HepG2 (cell line): ENCODE results near the gene TACC2. TPM values are rescaled to one million over a fixed set of nuclear protein-coding genes. Genes with fewer than 3 reads are reported as not detected.

Experiments
- ASH2L ChIP-seq: fragments of 300-600, 200-600 bp; sonication (generic); IDR thresholded peaks from 2 replicates; pipeline ENCODE4 v1.7.0; 2017; ENCODE audit warnings: low read depth, mild to moderate bottlenecking, moderate library complexity, mixed read lengths, low read length; ENCODE audit not compliant: insufficient read length
- ATF7-NPFF ChIP-seq: sonication (generic); formaldehyde crosslinking; IDR thresholded peaks from 2 replicates; pipeline ENCODE4 v1.8.1; 2023; ENCODE audit warnings: mild to moderate bottlenecking, low read depth, missing genetic modification reagents, moderate library complexity
- CEBPG ChIP-seq: IDR thresholded peaks from 2 replicates; pipeline ENCODE4 v1.6.1; 2016
- DMTF1 ChIP-seq: sonication (generic); formaldehyde crosslinking; IDR thresholded peaks from 2 replicates; pipeline ENCODE4 v1.4.0; 2020; ENCODE audit warnings: mild to moderate bottlenecking, missing genetic modification reagents
- EP300 ChIP-seq, 3 experiments: sonication (generic) in 1 of 3; formaldehyde crosslinking in 1 of 3; IDR thresholded peaks; 2 replicates each; pipeline versions ENCODE4 v1.5.1 to v1.6.1; 2011 to 2020; ENCODE audit warnings: low read depth in 2 of 3, low read length in 2 of 3, borderline replicate concordance in 1 of 3, improper control_type of control experiment in 1 of 3, mild to moderate bottlenecking in 1 of 3, missing genetic modification reagents in 1 of 3, moderate library complexity in 1 of 3
- GATAD2A ChIP-seq: IDR thresholded peaks from 2 replicates; pipeline ENCODE4 v1.6.1; 2016
- GFI1 ChIP-seq: sonication (generic); formaldehyde crosslinking; IDR thresholded peaks from 2 replicates; pipeline ENCODE4 v1.5.0; 2020; ENCODE audit warnings: missing genetic modification reagents, mild to moderate bottlenecking, borderline replicate concordance
- HDAC6 ChIP-seq: fragments of 200-600 bp; sonication (generic); IDR thresholded peaks from 2 replicates; pipeline ENCODE4 v1.7.0; 2017; ENCODE audit warnings: mild to moderate bottlenecking, antibody characterized with exemption, low read length, low read depth
- NFYC ChIP-seq: IDR thresholded peaks from 2 replicates; pipeline ENCODE4 v1.6.1; 2016; ENCODE audit warnings: missing genetic modification reagents, missing compliant biosample characterization
- SKI ChIP-seq: fragments of 450-650 bp; IDR thresholded peaks from one replicate; pipeline ENCODE4 v1.6.1; 2018; ENCODE audit warnings: mild to moderate bottlenecking; ENCODE audit not compliant: partially characterized antibody
- THAP9 ChIP-seq: sonication (generic); formaldehyde crosslinking; IDR thresholded peaks from 2 replicates; pipeline ENCODE4; 2020; ENCODE audit warnings: missing genetic modification reagents, mild to moderate bottlenecking, borderline replicate concordance
- ZNF281 ChIP-seq: sonication (generic); formaldehyde crosslinking; IDR thresholded peaks from 2 replicates; pipeline ENCODE4 v1.4.0; 2020; ENCODE audit warnings: missing genetic modification reagents, borderline replicate concordance
- ZNF530 ChIP-seq: sonication (generic); formaldehyde crosslinking; IDR thresholded peaks from 2 replicates; pipeline ENCODE4 v1.5.0; 2020; ENCODE audit warnings: low read depth, mild to moderate bottlenecking, missing genetic modification reagents
- ZNF562 ChIP-seq: sonication (generic); formaldehyde crosslinking; IDR thresholded peaks from 2 replicates; pipeline ENCODE4 v1.8.0; 2022; ENCODE audit warnings: missing genetic modification reagents, borderline replicate concordance
- ZNF563 ChIP-seq: sonication (generic); formaldehyde crosslinking; IDR thresholded peaks from 2 replicates; pipeline ENCODE4 v1.8.0; 2022; ENCODE audit warnings: mild to moderate bottlenecking, moderate library complexity, missing genetic modification reagents
- ZNF670 ChIP-seq: sonication (generic); formaldehyde crosslinking; IDR thresholded peaks from 2 replicates; pipeline ENCODE4 v1.8.0; 2022; ENCODE audit warnings: mild to moderate bottlenecking, missing genetic modification reagents, borderline replicate concordance
- ZNF75D ChIP-seq: sonication (generic); formaldehyde crosslinking; IDR thresholded peaks from 2 replicates; pipeline ENCODE4 v1.8.1; 2023; ENCODE audit warnings: missing genetic modification reagents, mild to moderate bottlenecking, borderline replicate concordance
- polyA plus RNA-seq, 8 experiments: library from polyadenylated mRNA; depleted of rRNA in 3 of 8; stranded (reverse) in 7 of 8; unstranded in 1 of 8; fragments of >200 nt; fragmentation: Illumina TruSeq in 4 of 8; extraction: Trizol in 4 of 8; gene quantifications; 2 replicates each; pipeline versions ENCODE4 v1.2.1 to v1.2.3, GENCODE V29; 2011 to 2016; ENCODE audit warnings: low read depth in 4 of 8, missing spikeins in 1 of 8, mixed read lengths in 1 of 8; ENCODE audit not compliant: insufficient read depth in 1 of 8
- total RNA-seq, 5 experiments: library from RNA; depleted of rRNA; stranded (reverse); fragments of >200 nt; fragmentation: Illumina TruSeq; extraction: Trizol; gene quantifications; 2 replicates each; pipeline ENCODE4 v1.2.3, GENCODE V29; 2016; ENCODE audit warnings: low read depth in 1 of 5
- TF ChIP-seq, protein P1 (sequence below): sonication (generic); formaldehyde crosslinking; IDR thresholded peaks from 2 replicates; pipeline ENCODE4 v1.8.1; 2023; ENCODE audit warnings: mild to moderate bottlenecking, inconsistent platforms, moderate library complexity, missing genetic modification reagents, borderline replicate concordance
- TF ChIP-seq, protein P2 (sequence below), 2 experiments: fragments of 450-650 bp in 1 of 2; sonication (generic) in 1 of 2; formaldehyde crosslinking; IDR thresholded peaks; 2 replicates each; pipeline versions ENCODE4 v1.5.0 to v1.8.0; 2020 to 2022; ENCODE audit warnings: mild to moderate bottlenecking in 1 of 2, missing genetic modification reagents in 1 of 2

Gene TACC2
- total and polyA plus RNA-seq, 2 of the 13 experiments (the other 11 are each of a cell fraction or from before 2014, with no cell fraction given): 11.8 to 16.0 TPM

GRCh38 chr10:121976607-121977006 lies 12.4 kb upstream of the TACC2 start (continued):
- no peak for TF ChIP-seq NFYC (CRISPR knock-in tag)
- TF ChIP-seq ZNF530 (CRISPR knock-in tag): no peak
- TF ChIP-seq, protein P1, sequence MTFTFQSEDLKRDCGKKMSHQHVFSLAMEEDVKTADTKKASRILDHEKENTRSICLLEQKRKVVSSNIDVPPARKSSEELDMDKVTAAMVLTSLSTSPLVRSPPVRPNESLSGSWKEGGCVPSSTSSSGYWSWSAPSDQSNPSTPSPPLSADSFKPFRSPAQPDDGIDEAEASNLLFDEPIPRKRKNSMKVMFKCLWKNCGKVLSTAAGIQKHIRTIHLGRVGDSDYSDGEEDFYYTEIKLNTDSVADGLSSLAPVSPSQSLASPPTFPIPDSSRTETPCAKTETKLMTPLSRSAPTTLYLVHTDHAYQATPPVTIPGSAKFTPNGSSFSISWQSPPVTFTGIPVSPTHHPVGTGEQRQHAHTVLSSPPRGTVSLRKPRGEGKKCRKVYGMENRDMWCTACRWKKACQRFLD (CRISPR knock-in tag): no peak
- no peak for TF ChIP-seq ZNF670 (CRISPR knock-in tag)
- no peak for TF ChIP-seq THAP9 (CRISPR knock-in tag)
- peak; percentile 68 for TF ChIP-seq CEBPG
- no peak for TF ChIP-seq ZNF563
- no peak for TF ChIP-seq HDAC6
- TF ChIP-seq ZNF281 (CRISPR knock-in tag): 0 out of 2 replicates have a peak, but pooled peaks have one; percentile 30
- TF ChIP-seq EP300 (IDR thresholded peaks at IDR 0.05; ENCODE audit: low read depth in 2 of 2, low read length in 2 of 2): peak in 1 of 2 experiments; percentile 45; a peak in 1 of 4 replicates
- TF ChIP-seq EP300 (CRISPR knock-in tag; IDR thresholded peaks at IDR 0.05; ENCODE audit: borderline replicate concordance): no peak
- peak; percentile 69 for TF ChIP-seq GATAD2A
- TF ChIP-seq, protein P2, sequence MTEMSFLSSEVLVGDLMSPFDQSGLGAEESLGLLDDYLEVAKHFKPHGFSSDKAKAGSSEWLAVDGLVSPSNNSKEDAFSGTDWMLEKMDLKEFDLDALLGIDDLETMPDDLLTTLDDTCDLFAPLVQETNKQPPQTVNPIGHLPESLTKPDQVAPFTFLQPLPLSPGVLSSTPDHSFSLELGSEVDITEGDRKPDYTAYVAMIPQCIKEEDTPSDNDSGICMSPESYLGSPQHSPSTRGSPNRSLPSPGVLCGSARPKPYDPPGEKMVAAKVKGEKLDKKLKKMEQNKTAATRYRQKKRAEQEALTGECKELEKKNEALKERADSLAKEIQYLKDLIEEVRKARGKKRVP (CRISPR knock-in tag; IDR thresholded peaks at IDR 0.05): peak in 1 of 2 experiments; percentile 45; a peak in 1 of 4 replicates
- no peak for TF ChIP-seq SKI
- no peak for TF ChIP-seq DMTF1 (CRISPR knock-in tag)
- no peak for TF ChIP-seq ZNF75D (CRISPR knock-in tag)
- TF ChIP-seq ATF7-NPFF (CRISPR knock-in tag): no peak
- no peak for TF ChIP-seq ZNF562
- no peak for TF ChIP-seq ASH2L
- no peak for TF ChIP-seq GFI1
